ENCODE data around the gene AIMP2.
A peak's percentile ranks its signal among the peaks of the same experiment; 100 is the strongest.
"Not testable (repeated sequence)": the region's sequence is repeated elsewhere in the genome, so short reads cannot be mapped to it uniquely, and the experiment has no call there.

AIMP2 gene

DNA sequence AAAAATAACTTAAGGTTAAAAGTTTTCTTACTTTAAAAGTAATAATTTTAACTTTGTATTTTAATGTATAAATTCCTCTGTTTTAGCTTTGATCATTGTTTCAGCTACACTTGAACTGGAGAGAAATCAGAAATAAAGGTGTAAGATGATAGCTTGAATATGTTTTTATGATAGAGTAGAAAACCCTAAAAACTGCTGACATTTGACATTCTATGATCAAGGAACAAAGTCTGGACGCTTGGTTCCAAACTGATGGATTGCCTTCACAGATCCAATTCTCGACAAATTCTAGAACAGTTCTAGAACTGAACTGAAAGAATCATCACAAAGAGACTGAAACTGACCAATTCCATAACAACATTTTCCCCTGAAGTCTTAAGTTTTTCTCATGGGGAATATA lies 21.9 kb downstream of the AIMP2 start, which contains the start of gene ANKRD61:
Gene ANKRD61, plus strand, starts transcription at position 389 of the 400 bp plus-strand sequence. Its CDS starts 0 bp downstream, at position 389.
- Histone ChIP-seq H3K4me1 (ENCODE audit: control insufficient read depth, insufficient read depth, low read length) (no peaks in the 10 kb centered on the region), H3K36me3 (ENCODE audit: control insufficient read depth, insufficient read depth, low read length) (peaks cover 50% of the 10 kb centered on the region), H3K9me3 (ENCODE audit: control insufficient read depth, insufficient read depth, low read length) (no peaks in the 10 kb centered on the region), H3K27me3 (ENCODE audit: control insufficient read depth, insufficient read depth, low read length) (no peaks in the 10 kb centered on the region), H3K4me3 (ENCODE audit: low read depth, low read length) (no peak within 1 kb of the TSS), H3K9ac (ENCODE audit: low read depth, low read length) (no peak within 1 kb of the TSS)

- H3K36me3 ChIP-seq (ENCODE audit: control insufficient read depth, insufficient read depth, low read length): peaks cover 44% of the 10 kb centered on the region
- no peak overlapping the region for H3K4me3 ChIP-seq (ENCODE audit: low read depth, low read length)
- no peaks in the 10 kb centered on the region for H3K9me3 ChIP-seq (ENCODE audit: control insufficient read depth, insufficient read depth, low read length)
- no peak overlapping the region for H3K9ac ChIP-seq (ENCODE audit: low read depth, low read length)
- H3K27me3 ChIP-seq (ENCODE audit: control insufficient read depth, insufficient read depth, low read length): no peaks in the 10 kb centered on the region
- no peaks in the 10 kb centered on the region for H3K4me1 ChIP-seq (ENCODE audit: control insufficient read depth, insufficient read depth, low read length)
Measured at GRCh38 chr7:6031567-6031966, 22.5 kb downstream of the AIMP2 start.

- Histone ChIP-seq H3K4me3 (ENCODE audit: low read depth, low read length) (no peak overlapping the region), H3K36me3 (ENCODE audit: control insufficient read depth, insufficient read depth, low read length) (peaks cover 41% of the 10 kb centered on the region), H3K9me3 (ENCODE audit: control insufficient read depth, insufficient read depth, low read length) (no peaks in the 10 kb centered on the region)
Measured at GRCh38 chr7:6032167-6032566, 23.1 kb downstream of the AIMP2 start.

DNA sequence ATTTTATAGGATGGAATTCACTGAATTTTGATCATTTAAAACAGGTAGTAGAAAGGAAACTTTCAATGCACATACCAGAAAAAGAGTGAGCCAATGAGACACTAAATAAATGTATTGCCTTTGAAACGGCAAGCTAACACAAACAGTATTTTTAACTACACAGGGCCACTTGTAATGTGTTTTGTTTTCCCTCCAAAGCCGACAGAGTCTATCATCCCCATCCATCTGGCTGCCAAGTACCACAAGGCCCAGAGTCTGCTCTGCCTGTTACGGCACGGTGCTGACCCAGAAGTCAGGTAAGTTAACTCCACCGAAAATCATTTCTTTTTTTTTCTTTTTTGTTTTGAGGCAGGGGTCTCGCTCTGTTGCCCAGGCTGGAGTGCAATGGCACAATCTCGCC lies 23.6 kb downstream of the AIMP2 start:
- H3K36me3 ChIP-seq (ENCODE audit: control insufficient read depth, insufficient read depth, low read length): peaks cover 42% of the 10 kb centered on the region
- no peak overlapping the region for H3K9ac ChIP-seq (ENCODE audit: low read depth, low read length)
- H3K4me1 ChIP-seq (ENCODE audit: control insufficient read depth, insufficient read depth, low read length): no peaks in the 10 kb centered on the region
- H3K9me3 ChIP-seq (ENCODE audit: control insufficient read depth, insufficient read depth, low read length): no peaks in the 10 kb centered on the region
- no peak overlapping the region for H3K4me3 ChIP-seq (ENCODE audit: low read depth, low read length)
- no peaks in the 10 kb centered on the region for H3K27me3 ChIP-seq (ENCODE audit: control insufficient read depth, insufficient read depth, low read length)

More at GRCh38 chr7:6032167-6032566, 23.1 kb downstream of the AIMP2 start:
- Histone ChIP-seq H3K9ac (ENCODE audit: low read depth, low read length) (no peak overlapping the region), H3K27me3 (ENCODE audit: control insufficient read depth, insufficient read depth, low read length) (no peaks in the 10 kb centered on the region), H3K4me1 (ENCODE audit: control insufficient read depth, insufficient read depth, low read length) (no peaks in the 10 kb centered on the region)

DNA sequence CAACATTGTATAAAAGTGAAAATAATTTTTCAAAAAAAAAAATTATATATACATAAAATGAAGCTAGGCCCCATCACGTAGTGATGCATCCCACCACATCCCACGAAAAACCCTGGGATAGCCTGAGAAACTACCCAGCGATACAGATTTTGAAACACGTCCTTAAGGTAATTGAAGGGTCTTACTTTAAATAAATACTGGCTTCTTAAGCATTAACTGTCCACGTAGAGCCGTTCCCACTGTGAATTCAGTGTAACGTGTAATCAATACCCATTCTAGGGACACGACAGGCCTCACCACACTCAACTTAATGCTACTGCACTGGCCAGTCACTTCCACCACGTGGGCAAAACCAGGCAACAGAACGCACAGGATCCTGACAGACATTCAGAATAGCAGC lies 26.1 kb downstream of the AIMP2 start:
- peaks cover 41% of the 10 kb centered on the region for H3K36me3 ChIP-seq (ENCODE audit: control insufficient read depth, insufficient read depth, low read length)
- H3K4me1 ChIP-seq (ENCODE audit: control insufficient read depth, insufficient read depth, low read length): no peaks in the 10 kb centered on the region
- H3K4me3 ChIP-seq (ENCODE audit: low read depth, low read length): no peak overlapping the region
- no peak overlapping the region for H3K9ac ChIP-seq (ENCODE audit: low read depth, low read length)
- no peaks in the 10 kb centered on the region for H3K27me3 ChIP-seq (ENCODE audit: control insufficient read depth, insufficient read depth, low read length)
- no peaks in the 10 kb centered on the region for H3K9me3 ChIP-seq (ENCODE audit: control insufficient read depth, insufficient read depth, low read length)

- Histone ChIP-seq H3K9me3 (ENCODE audit: control insufficient read depth, insufficient read depth, low read length) (no peaks in the 10 kb centered on the region), H3K9ac (ENCODE audit: low read depth, low read length) (no peak overlapping the region), H3K36me3 (ENCODE audit: control insufficient read depth, insufficient read depth, low read length) (peaks cover 43% of the 10 kb centered on the region)
Measured at GRCh38 chr7:6035686-6036085, 26.6 kb downstream of the AIMP2 start.

DNA sequence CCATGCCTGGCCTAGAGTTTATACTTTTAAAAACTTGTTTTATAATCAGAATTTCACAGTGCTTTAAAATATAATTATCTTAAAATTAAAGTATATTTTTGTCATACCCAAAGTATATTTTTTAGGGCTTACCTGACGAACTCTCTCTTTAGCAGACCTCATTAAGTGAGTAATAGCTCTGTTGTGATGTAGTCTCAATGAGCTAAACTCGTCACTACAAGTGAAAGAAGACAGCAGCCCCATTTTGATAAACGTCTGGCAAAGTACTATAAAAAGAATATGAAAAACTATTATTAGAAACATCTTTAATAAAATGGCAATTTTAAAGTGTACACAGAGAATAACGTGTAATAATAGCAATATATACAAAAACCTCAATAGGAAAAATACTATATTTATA lies 40.7 kb downstream of the AIMP2 start:
- Histone ChIP-seq H3K36me3 (ENCODE audit: control insufficient read depth, insufficient read depth, low read length) (peaks cover 17% of the 10 kb centered on the region), H3K4me3 (ENCODE audit: low read depth, low read length) (no peak overlapping the region), H3K4me1 (ENCODE audit: control insufficient read depth, insufficient read depth, low read length) (no peaks in the 10 kb centered on the region), H3K9ac (ENCODE audit: low read depth, low read length) (no peak overlapping the region), H3K9me3 (ENCODE audit: control insufficient read depth, insufficient read depth, low read length) (no peaks in the 10 kb centered on the region), H3K27me3 (ENCODE audit: control insufficient read depth, insufficient read depth, low read length) (no peaks in the 10 kb centered on the region)

More at GRCh38 chr7:6035686-6036085, 26.6 kb downstream of the AIMP2 start:
- Histone ChIP-seq H3K27me3 (ENCODE audit: control insufficient read depth, insufficient read depth, low read length) (no peaks in the 10 kb centered on the region), H3K4me3 (ENCODE audit: low read depth, low read length) (no peak overlapping the region), H3K4me1 (ENCODE audit: control insufficient read depth, insufficient read depth, low read length) (no peaks in the 10 kb centered on the region)

- H3K4me1 ChIP-seq (ENCODE audit: control insufficient read depth, insufficient read depth, low read length); H3K9me3 ChIP-seq (ENCODE audit: control insufficient read depth, insufficient read depth, low read length); H3K27me3 ChIP-seq (ENCODE audit: control insufficient read depth, insufficient read depth, low read length); H3K9ac ChIP-seq (ENCODE audit: low read depth, low read length); H3K4me3 ChIP-seq (ENCODE audit: low read depth, low read length): not testable (repeated sequence)
- H3K36me3 ChIP-seq (ENCODE audit: control insufficient read depth, insufficient read depth, low read length): peaks cover 13% of the 10 kb centered on the region
Measured at GRCh38 chr7:6051185-6051584, 42.1 kb downstream of the AIMP2 start.

DNA sequence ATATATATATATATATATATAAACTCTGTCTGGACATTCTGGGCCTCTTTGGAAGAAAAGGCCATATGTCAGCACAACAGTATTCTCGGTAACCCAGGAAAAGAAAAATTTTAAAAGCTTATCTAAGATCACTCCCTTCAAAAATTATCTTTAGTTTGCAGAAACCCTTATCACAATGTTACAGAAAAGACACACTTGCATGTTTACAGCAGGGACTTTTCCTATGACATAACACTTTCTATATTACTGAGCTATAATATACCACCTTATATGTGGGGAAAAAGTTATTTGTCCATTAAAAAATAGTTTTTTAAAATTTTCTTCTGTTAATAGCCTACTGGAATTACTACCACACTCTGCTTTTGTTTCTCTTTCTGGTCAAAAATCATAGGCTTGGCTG lies 47.5 kb downstream of the AIMP2 start:
- peaks cover 5% of the 10 kb centered on the region for H3K36me3 ChIP-seq (ENCODE audit: control insufficient read depth, insufficient read depth, low read length)
- no peaks in the 10 kb centered on the region for H3K27me3 ChIP-seq (ENCODE audit: control insufficient read depth, insufficient read depth, low read length)
- no peaks in the 10 kb centered on the region for H3K4me1 ChIP-seq (ENCODE audit: control insufficient read depth, insufficient read depth, low read length)
- H3K9ac ChIP-seq (ENCODE audit: low read depth, low read length): no peak overlapping the region
- H3K4me3 ChIP-seq (ENCODE audit: low read depth, low read length): no peak overlapping the region
- H3K9me3 ChIP-seq (ENCODE audit: control insufficient read depth, insufficient read depth, low read length): no peaks in the 10 kb centered on the region

GRCh38 chr7:6057316-6058129 lies 48.5 kb downstream of the AIMP2 start:
- no peaks in the 10 kb centered on the region for H3K4me1 ChIP-seq (ENCODE audit: control insufficient read depth, insufficient read depth, low read length)
- H3K9me3 ChIP-seq (ENCODE audit: control insufficient read depth, insufficient read depth, low read length): no peaks in the 10 kb centered on the region
- no peaks in the 10 kb centered on the region for H3K27me3 ChIP-seq (ENCODE audit: control insufficient read depth, insufficient read depth, low read length)
- H3K4me3 ChIP-seq (ENCODE audit: low read depth, low read length): peak overlapping the region; percentile 82
- H3K9ac ChIP-seq (ENCODE audit: low read depth, low read length): no peak overlapping the region
- H3K36me3 ChIP-seq (ENCODE audit: control insufficient read depth, insufficient read depth, low read length): peaks cover 5% of the 10 kb centered on the region

- not testable (repeated sequence) for H3K4me1 ChIP-seq (ENCODE audit: control insufficient read depth, insufficient read depth, low read length); H3K9me3 ChIP-seq (ENCODE audit: control insufficient read depth, insufficient read depth, low read length); H3K27me3 ChIP-seq (ENCODE audit: control insufficient read depth, insufficient read depth, low read length); H3K4me3 ChIP-seq (ENCODE audit: low read depth, low read length); H3K36me3 ChIP-seq (ENCODE audit: control insufficient read depth, insufficient read depth, low read length); H3K9ac ChIP-seq (ENCODE audit: low read depth, low read length)
Measured at GRCh38 chr7:6059941-6060340, 50.9 kb downstream of the AIMP2 start.

GRCh38 chr7:6071406-6071805 lies 62.3 kb downstream of the AIMP2 start:
- Histone ChIP-seq H3K27me3 (ENCODE audit: control insufficient read depth, insufficient read depth, low read length) (no peaks in the 10 kb centered on the region), H3K9ac (ENCODE audit: low read depth, low read length) (no peak overlapping the region), H3K36me3 (ENCODE audit: control insufficient read depth, insufficient read depth, low read length) (no peaks in the 10 kb centered on the region), H3K4me3 (ENCODE audit: low read depth, low read length) (no peak overlapping the region), H3K9me3 (ENCODE audit: control insufficient read depth, insufficient read depth, low read length) (no peaks in the 10 kb centered on the region), H3K4me1 (ENCODE audit: control insufficient read depth, insufficient read depth, low read length) (no peaks in the 10 kb centered on the region)
